Activated T-helper 1 cell treated with Interleukin-2 at 50 U/mL for 16 hours (primary cell): Measurements from ENCODE around the gene PCBD2.
"Not testable (repeated sequence)": the region's sequence is repeated elsewhere in the genome, so short reads cannot be mapped to it uniquely, and the experiment has no call there.

ENCODE experiments used
- DNase-seq: peaks from one replicate; pipeline ENCODE4 v3.0.0-alpha.2; 2020; ENCODE audit warnings: low read depth

Gene PCBD2

DNA sequence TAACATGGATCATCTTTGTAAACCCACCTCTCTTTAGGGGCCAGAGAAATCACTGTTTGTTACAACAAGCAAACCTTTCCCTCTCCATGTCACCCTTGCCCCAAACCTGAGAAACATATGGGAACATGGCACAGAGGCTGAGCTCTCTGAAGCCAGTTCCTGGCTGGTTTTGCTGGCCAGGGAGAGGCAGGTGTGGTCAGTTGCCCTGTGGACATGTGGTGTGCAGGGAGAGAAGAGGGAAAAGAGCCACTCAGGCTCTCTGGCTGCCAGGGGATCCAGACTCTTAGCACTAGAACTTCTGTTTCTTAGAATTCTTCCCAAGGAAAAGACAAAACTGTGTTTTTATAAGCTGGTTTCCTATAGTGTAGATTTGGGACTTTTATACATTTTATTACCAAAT is 58.2 kb downstream of the PCBD2 start:
- no peak for DNase-seq

DNA sequence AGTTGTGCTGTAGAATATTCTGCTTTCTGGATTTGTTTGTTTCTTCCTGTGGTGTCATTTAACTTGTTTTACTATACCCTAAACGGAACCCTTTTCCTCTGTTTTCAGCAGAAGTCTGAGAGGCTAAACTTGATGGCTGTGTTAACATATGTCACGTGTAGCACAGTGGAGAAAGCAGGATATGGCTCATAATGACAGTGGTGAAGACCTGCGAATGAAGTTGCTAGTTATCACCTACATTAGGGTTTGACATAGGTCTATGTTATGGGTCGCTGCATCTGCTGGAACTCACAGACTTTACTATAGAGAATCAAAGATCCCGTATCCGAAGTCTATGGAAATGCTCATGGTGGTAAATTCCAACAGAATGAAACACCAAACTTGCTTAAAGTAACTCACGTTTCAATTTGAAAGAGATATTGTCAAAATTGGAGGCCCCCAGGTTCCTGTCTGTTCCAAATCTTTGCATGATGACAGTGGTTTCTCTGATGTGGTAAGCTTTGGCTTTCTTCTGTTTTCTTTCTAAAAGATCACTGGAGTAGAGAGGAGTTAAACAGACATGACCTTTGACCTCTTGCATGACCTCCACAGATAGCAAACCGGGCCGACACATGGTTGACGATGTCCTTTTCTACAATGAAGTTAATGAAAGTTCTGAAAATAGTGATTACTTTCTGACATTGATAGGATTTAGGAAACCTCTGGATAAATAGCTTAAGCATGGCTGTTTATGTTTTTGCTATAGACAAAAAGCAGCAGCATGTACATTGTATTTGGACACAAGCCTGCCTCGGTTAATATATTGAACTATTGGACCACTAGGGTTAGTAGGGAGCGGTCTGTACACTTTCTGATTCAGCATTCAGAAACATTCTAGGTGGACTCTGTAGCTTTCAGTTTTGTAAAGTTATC is 59.7 kb downstream of the PCBD2 start:
- DNase-seq, result no peak

DNA sequence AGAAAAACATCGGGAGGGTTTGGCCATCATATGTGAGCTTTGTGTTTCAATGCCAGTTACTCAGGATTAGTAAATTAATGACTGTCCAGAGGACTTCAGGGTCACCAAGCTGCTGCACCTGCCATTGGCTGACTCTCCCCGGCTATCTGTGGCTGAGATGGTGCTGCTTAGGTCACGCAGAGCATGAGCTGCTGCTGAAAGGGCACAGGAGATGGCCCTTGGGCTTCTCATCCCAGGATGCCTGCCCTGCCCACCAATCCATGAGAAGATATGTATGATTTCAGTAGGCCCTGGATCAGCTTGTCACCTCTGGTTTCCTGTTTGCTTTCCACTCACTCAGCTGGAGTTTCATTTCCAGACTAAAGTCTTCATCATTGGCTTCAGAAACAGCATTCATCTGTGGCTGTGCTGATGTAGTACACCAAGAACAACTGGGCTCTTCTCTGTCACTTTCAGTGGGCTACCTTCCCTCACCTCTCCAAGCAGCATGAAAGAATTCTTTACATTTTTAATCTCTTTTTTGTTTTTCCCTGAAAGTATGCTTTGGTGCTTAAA is 60.4 kb downstream of the PCBD2 start:
- DNase-seq, result no peak

DNA sequence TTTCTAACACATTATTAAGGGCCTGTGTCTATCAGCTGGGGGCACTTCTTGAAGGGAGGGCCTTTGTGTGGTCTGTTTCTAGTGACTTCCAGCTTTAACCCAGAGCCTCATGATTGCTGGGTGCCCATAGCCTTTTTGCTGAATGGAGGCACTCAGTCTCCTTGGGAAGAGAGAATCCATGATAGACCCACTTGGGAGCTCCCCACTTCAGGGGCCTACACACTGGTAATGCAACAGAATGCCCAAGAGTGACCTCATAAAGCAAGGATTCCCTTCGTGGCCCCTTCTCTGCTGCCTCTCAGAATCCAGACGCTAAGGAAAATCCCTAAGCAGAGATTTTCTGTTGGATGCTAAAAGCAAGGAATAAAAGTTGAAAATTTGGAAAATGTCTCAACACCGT is 62.7 kb downstream of the PCBD2 start, which contains the start of gene CATSPER3:
Gene CATSPER3 (plus strand): TSS at position 301 of the 400 bp plus-strand sequence. CDS start 85 bp downstream, at position 386.
- no peak for DNase-seq

DNA sequence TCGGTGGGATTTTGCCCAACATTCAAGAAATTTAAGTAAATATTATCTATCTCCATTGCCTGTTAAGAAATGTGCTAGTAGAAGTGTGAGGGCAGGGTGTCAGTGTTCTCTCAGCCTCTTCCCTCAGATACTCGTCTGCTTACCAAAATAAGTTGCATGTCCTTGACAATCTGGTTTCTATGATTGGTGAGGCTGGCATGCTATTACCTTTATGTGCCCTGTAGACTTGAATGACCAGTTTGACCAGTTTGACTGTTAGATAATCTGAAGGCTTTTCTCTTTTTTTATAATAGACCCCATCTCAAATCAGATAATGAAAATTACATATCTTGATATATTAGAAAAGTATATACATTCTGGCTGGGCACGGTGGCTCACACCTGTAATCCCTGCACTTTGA is 63.1 kb downstream of the PCBD2 start:
- no peak for DNase-seq

DNA sequence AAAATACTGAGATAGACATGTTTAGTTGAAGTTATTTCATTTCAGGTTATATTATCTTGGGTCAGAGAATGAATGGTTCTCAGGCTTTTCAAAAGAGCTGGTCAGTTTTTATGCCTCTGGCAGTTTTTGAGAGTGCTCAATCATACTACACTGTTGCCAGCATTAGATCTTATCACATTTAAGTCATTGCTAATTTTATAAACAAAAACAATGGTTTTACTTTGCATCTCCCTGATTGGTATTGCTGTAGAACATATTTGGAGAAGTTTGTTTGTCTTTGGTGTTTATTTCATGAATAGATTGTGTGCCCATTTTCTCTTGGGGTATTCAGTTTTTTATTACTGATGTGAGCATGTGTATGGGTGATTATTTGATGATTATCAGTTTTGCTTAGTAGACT is 64.2 kb downstream of the PCBD2 start:
- DNase-seq, result no peak

DNA sequence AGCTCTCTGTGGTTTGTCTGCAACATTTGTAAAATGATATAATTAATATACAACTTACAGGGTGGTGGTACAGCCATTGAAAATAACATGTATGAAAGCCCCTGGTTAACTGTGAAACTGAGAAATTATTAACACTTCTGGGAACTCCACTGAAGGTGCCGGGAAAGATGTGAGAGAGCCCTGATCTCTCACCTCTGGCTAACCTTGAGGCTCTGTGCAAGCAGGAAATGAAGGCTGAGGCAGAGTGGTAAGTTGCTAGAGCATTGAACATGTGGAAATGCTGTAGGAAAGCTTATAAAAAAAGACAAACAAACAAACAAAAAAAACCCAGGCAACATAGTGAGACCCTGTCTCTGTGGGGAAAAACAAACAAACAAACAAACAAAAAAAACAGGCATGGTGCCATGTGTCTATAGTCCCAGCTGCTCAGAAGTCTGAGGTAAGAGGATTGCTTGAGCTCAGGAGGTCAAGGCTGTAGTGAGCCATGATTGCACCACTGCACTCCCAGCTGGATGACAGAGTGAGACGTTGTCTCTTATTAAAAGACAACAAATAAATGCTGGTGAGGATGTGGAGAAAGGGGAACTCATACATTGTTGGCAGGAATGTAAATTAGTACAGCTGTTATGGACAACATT is 70.3 kb downstream of the PCBD2 start:
- DNase-seq, result no peak

DNA sequence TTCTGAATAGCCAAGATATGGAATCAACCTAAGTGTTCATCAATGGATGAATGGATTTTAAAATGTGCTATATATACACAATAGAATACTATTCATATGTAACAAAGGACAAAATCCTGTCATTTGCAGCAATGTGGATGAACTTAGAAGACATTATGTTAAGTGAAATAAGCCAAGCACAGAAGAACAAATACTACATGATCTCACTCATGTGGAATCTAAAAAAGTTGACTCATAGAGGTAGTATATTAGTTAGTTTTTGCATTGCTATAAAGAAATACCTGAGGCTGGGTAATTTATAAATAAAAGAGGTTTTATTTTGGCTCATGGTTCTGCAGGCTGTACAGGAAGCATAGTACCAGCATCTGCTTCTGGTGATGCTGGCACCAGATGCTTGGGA is 70.9 kb downstream of the PCBD2 start:
- DNase-seq, result no peak

DNA sequence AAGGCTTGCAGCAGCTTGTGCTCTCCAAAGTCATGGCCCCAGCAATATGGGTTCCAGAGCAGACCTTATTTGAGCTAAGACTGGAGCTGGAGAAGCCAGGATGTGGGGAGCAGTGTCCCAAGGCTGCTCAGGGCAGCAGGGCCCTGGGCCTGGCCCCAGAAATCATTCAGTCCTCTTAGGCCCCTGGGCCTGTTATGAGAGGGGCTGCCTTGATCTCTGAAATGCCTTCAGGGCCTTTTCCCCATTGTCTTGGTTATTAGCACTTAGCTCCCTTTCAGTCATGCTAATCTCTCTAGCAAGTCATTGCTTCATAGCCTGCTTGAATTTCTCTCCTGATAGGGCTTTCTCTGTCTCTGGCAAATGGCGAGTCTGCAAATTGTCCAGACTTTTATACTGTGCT is 71.9 kb downstream of the PCBD2 start:
- DNase-seq, result no peak

DNA sequence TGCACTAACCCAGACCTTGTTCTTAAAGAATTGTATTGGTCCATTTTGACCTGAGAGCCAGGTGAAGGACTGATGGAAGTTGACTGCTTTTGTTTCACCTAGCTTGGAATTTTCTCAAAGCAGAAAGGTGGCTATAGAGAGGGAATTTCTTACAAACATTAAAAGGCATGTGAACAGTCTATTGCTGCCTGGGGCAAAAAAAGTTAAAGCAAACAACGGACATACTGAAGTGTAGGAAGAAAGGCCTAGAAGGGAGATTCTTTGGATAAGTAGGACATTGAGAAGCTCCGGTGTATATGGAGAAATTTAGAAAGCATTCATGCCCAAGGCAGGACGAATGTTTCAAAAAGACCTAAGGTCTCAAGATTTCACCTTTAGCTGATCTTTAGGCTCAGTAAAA is 74.5 kb downstream of the PCBD2 start:
- no peak for DNase-seq

DNA sequence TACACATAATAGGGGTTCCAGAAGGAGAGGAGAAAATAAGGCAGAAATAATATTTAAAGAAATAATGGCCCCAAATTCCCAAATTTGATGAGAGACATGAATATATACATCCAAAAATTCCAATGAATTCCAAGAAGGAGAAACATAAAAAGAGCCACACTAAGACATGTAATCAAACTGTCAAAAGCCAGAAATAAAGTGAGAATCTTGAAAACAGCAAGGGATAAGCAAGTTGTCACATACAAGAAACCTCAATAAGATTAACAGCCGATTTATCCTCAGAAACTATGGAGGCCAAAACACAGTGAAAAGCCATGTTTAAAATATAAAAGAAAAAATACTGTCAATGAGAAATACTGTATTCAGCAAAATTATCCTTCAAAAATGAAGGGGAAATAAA is 77.3 kb downstream of the PCBD2 start:
- no peak for DNase-seq

DNA sequence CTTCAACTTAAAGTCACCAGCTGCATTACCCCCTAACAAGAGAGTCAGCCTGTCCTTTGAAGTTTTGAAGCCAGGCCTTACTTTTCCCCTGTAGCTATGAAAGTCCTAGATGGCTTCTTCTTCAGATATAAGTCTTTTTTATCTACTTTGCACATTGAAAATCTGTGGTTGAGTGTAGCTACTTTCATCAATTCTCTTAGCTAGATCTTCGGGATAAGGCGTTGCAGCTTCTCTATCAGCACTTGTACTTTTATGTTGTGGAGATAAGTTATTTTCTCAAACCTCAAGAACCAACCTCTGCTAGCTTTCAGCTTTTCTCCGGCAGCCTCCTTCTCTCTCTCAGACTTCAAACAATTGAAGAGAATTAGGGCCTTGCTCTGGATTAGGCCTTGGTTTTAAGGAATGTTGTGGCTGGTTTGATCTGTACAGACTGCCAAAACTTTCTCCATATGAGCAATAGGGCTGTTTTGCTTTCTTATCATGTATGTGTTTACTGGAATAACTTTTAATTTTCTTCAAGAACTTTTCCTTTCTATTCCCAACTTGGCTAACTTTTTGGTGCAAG is 84.4 kb downstream of the PCBD2 start:
- no peak for DNase-seq

DNA sequence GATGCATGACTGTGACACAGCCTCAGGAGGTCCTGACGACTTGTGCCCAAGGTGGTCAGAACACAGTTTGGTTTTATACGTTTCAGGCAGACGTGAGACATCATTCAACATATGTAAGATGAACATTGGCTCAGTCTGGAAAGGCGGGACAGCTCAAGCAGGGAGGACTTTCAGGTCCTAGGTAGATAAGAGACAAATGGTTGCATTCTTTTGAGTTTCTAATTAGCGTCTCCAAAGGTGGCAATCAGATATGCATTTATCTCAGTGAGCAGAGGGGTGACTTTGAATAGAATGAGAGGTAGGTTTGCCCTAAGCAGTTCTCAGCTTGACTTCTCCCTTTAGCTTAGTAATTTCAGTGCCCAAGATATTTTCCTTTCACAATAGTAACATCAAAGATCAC is 85.3 kb downstream of the PCBD2 start:
- not testable (repeated sequence) for DNase-seq

DNA sequence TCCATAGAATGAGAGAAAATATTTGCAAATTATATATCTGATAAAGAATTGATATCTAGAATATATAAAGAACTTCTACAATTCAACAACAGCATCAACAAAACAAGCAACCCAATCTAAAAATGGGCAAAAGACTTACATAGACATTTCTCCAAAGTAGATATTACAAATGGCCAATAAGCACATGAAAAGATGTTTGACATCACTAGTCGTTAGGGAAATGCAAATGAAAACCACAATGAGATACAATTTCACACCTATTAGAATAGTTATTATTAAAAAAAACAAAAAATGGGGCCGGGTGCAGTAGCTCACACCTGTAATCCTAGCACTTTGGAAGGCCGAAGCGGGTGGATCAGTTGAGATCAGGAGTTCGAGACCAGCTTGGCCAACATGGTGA is 87.2 kb downstream of the PCBD2 start:
- no peak for DNase-seq

DNA sequence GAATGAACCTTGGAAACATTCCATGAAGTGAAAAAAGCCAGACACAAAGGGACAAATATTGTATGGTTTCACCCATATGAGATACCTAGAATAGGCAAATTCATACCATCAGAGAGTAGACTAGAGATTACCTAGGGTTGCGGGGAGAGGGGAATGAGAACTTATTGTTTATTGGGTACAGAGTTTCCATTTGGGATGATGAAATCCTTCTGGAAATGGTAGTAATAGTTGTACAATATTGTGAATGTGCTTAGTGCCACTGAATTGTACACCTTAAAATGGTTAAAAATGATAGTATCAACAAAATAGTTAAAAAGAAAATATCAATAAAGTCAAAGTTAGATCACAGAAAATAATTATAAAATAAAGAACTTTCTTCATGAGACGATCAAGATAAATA is 88.2 kb downstream of the PCBD2 start:
- no peak for DNase-seq

DNA sequence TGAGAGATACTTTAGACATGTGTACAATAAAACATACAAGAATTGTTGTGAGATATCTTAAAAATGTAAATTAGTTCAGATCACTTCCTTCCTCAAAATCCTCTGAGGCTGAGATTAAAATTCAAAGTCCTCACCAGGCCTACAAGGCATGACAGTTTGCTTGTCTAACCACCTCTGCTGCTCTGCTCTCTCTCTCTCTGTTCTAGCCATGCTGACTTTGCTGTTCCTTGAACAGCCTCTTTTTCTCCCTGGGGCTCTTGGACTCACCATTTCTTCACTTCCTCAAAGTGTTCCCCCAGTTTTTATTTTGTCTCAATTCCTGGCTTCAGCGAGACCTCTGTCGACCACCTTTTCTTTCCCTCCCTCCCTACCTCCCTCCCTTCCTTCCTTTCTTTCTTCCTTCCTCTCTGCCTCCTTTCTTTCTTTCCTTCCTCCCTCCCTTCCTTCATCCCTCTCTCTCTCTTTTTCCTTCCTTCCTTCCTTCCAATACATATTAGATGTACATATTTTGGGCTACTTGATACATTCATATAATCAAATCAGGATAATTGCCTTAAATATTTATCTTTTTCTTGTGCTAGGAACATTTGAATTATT is 89.7 kb downstream of the PCBD2 start:
- DNase-seq, result no peak

DNA sequence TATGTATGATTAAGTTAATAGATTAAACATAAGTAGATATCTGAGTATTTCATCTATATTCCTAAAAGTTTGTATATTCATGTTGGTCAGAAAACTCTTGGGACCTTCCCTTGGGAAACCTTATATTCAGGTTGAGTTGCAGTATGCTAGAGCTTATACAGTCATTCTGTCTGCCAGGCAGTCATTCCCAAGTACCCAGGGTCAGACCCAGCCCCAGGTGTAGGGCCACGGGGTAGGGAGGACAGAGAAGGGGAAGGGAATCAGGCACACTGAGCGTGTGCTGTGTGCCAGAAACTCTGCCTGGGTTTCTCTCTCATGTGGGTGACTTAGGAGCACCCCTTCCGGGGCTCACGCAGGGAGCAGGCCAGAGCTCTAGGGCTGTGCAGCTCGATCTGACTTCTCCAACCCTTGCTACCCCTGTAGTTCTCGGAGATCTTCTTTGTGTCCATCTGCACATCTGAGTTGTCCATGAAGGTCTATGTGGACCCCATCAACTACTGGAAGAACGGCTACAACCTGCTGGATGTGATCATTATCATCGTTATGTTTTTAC is 91.0 kb downstream of the PCBD2 start:
- no peak for DNase-seq

DNA sequence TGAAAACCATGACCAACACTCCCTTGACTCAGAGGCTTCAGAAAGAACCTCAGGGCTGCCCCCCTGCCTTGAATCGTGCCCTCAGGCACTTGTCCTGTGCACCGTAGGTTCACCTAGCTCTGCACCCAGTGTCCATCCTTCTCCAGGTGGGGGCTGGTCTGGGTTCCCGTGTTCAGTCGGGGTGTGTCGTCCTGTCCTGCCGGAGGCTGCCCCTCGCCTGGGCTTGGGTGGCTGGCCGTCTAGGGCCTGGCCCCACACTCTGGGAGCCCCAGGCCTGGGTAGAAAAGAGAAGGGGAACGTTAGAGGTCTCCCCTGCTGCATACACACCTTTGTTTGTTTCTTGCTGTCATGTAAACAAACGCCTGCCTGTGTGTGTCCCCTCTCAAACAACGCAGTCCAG is 92.1 kb downstream of the PCBD2 start:
- no peak for DNase-seq

DNA sequence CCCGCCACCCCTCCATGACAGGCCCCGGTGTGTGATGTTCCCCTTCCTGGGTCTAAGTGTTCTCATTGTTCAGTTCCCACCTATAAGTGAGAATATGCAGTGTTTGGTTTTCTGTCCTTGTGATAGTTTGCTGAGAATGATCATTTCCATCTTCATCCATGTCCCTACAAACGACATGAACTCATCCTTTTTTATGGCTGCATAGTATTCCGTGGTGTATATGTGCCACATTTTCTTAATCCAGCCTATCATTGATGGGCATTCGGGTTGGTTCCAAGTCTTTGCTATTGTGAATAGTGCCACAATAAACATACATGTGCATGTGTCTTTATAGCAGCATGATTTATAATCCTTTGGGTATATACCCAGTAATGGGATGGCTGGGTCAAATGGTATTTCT is 93.1 kb downstream of the PCBD2 start:
- not testable (repeated sequence) for DNase-seq

DNA sequence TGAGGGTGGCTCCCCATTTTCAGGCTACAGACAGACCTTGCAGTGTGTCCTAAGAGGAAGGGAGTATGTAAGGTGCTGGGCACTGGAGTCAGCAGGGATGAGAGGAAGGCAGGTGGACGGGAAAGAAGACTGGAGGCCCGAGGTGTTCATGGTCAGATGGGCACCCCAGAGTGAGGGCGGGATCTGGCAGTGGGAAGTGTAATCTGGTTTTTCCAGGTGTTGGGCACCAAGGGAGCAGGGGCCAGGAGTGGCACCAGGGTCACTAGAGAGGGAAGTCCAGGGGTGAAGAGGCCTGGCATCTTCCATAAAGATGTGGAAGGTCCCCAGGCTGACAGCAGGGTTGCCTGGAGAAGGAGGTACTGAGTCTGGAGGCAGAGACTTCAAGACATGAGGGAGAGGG is 99.4 kb downstream of the PCBD2 start:
- DNase-seq, result no peak

DNA sequence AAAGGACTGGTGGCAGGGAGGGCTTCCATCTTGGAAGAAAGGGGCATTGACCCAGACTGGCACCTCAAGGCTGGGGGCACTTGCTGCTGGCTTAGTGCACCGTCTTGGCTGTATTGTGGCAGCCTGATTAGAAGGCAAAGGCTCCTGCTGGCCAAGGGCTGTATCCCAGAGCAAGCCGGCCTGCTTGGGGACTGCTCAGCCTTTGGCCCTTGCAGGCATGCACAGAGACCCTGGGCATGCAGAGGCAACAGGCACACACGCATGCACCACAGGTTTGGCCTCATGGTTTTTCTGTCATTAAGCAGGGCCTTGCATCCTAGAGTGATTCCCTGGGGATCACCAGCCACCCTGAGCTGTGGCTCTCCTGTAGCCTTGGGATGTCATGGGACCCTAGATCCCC is 100.1 kb downstream of the PCBD2 start:
- DNase-seq, result no peak

DNA sequence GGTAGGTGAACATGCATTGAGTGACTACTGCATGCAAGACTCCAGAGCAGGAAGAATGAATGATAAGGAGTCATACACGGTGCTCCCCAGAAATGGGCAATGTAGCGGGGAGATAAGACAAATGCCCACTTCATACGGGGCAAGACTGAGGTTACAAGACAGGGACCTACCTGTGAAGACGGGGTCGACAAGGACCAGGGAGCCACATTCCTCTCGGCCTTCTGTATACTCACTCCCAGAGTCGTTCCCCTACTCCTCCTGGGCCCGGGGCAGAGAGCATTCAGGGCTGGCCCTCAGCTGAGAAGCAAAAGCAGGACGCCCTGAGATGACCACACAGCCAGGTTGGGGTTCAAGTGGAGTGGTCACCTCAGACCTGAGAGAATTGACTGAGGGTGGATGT is 102.4 kb downstream of the PCBD2 start:
- DNase-seq, result no peak
